K562 (cell line): ENCODE data around the gene RBMS3. TPM values are rescaled to one million over a fixed set of nuclear protein-coding genes. Genes with fewer than 3 reads are reported as not detected.

Experiments
- ATAC-seq: fragments of 200-7000 bp; cut with Tn5 transposase; 3 replicates; pipeline ENCODE4 v1.9.1; 2020; ENCODE audit warnings: moderate library complexity
- BruUV-seq: library from RNA; stranded (reverse); fragments of 400-500 nt; replicated peaks from 2 replicates; lab custom pipeline; 2021; lab: Mats Ljungman, UMichigan
- CTCF ChIA-PET: fragments of 300-600 bp; formaldehyde crosslinking; extraction: SDS; loops from one replicate; lab custom pipeline; 2021; ENCODE audit warnings: low intra/inter-chr PET ratio; lab: Yijun Ruan, JAX
- POLR2A ChIA-PET: fragments of 300-600, 350-650 bp; sonication (Branson Sonifier 250); formaldehyde crosslinking; extraction: SDS; loops from one replicate; lab custom pipeline; 2021; ENCODE audit warnings: antibody characterized with exemption, inconsistent platforms; lab: Yijun Ruan, JAX
- DNase-seq, 4 experiments: peaks; one replicate each; pipeline versions ENCODE4 v3.0.0 to v3.0.0-alpha.2; 2011 to 2018; ENCODE audit warnings: low spot score in 3 of 4, mixed read lengths in 3 of 4; ENCODE audit errors: extremely low read depth in 1 of 4
- FAIRE-seq: peaks from 2 replicates; lab custom pipeline; 2011; peaks lifted over from hg19 to GRCh38; lab: Jason Lieb, UNC
- H2AFZ ChIP-seq: 2 replicates; pipeline ENCODE4 v1.6.0; 2011; ENCODE audit warnings: low read depth, low read length, control low read depth, inconsistent platforms
- H3K27ac ChIP-seq: fragments of 200-600 bp; 3 replicates; pipeline ENCODE4 v1.8.0; 2011; ENCODE audit warnings: low read depth, mild to moderate bottlenecking, control low read depth, inconsistent platforms, low read length, moderate library complexity, mixed read lengths; ENCODE audit errors: extremely low read depth
- H3K27me3 ChIP-seq, 2 experiments: fragments of 300-600 bp in 1 of 2; 2 replicates in 1 of 2; 3 replicates in 1 of 2; pipeline versions ENCODE4 v1.6.0 to v1.8.0; 2011; ENCODE audit warnings: inconsistent platforms in 2 of 2, low read length in 2 of 2, mild to moderate bottlenecking in 1 of 2, mixed read lengths in 1 of 2, moderate library complexity in 1 of 2; ENCODE audit not compliant: control insufficient read depth in 2 of 2, insufficient read depth in 2 of 2
- H3K36me3 ChIP-seq: fragments of 300-600 bp; 3 replicates; pipeline ENCODE4 v1.8.0; 2011; ENCODE audit warnings: mild to moderate bottlenecking, low read length, inconsistent platforms; ENCODE audit not compliant: control insufficient read depth, insufficient read depth
- H3K4me1 ChIP-seq, 2 experiments: fragments of 200-600 bp in 1 of 2; replicated peaks in 1 of 2; 2 replicates in 1 of 2; 3 replicates in 1 of 2; pipeline versions ENCODE4 v1.5.1 to v1.8.0; 2011; ENCODE audit warnings: inconsistent platforms in 2 of 2, low read length in 2 of 2, mild to moderate bottlenecking in 1 of 2, mixed read lengths in 1 of 2, moderate library complexity in 1 of 2; ENCODE audit not compliant: control insufficient read depth in 2 of 2, insufficient read depth in 2 of 2
- H3K4me2 ChIP-seq: 2 replicates; pipeline ENCODE4 v1.6.1; 2011; ENCODE audit warnings: low read length, control low read depth, inconsistent platforms, mixed read lengths; ENCODE audit not compliant: insufficient read depth
- H3K4me3 ChIP-seq: fragments of 200-600 bp; sonication (generic), shearing (Covaris generic); 2 replicates; pipeline ENCODE4 v1.5.1; 2016; ENCODE audit warnings: control low read depth, inconsistent platforms
- H3K79me2 ChIP-seq: fragments of 200-600 bp; 3 replicates; pipeline ENCODE4 v1.8.0; 2011; ENCODE audit warnings: low read length, inconsistent platforms; ENCODE audit not compliant: control insufficient read depth, insufficient read depth
- H3K9ac ChIP-seq, 2 experiments: 2 replicates each; pipeline versions ENCODE4 v1.6.0 to v1.6.1; 2011; ENCODE audit warnings: low read depth in 2 of 2, low read length in 2 of 2, control low read depth in 1 of 2, inconsistent platforms in 1 of 2, mild to moderate bottlenecking in 1 of 2, mixed read lengths in 1 of 2; ENCODE audit not compliant: insufficient read depth in 1 of 2
- H3K9me1 ChIP-seq: one replicate; pipeline ENCODE4 v1.6.0; 2011; ENCODE audit warnings: inconsistent platforms, mild to moderate bottlenecking, low read length, moderate library complexity; ENCODE audit not compliant: control insufficient read depth, insufficient read depth
- H3K9me3 ChIP-seq: replicated peaks from 2 replicates; pipeline ENCODE4 v1.5.1; 2011; ENCODE audit warnings: low read depth, low read length, inconsistent platforms; ENCODE audit not compliant: control insufficient read depth, insufficient read depth
- H4K20me1 ChIP-seq: replicated peaks from 2 replicates; pipeline ENCODE4 v1.6.1; 2011; ENCODE audit warnings: low read length, inconsistent platforms, mixed read lengths; ENCODE audit not compliant: control insufficient read depth, insufficient read depth
- CHCHD3 ChIP-seq: fragments of 250-450 bp; sonication (Bioruptor Pico); IDR thresholded peaks from 2 replicates; pipeline ENCODE4 v2.1.2; 2022; ENCODE audit warnings: mild to moderate bottlenecking
- HOXB6 ChIP-seq: fragments of 250-450 bp; sonication (Bioruptor Pico); IDR thresholded peaks from 2 replicates; pipeline ENCODE4 v1.5.1; 2022; ENCODE audit warnings: mild to moderate bottlenecking, borderline replicate concordance
- MCM2 ChIP-seq: fragments of 450-650 bp; IDR thresholded peaks from 2 replicates; pipeline ENCODE4 v1.6.1; 2017; ENCODE audit warnings: low read depth, mild to moderate bottlenecking
- YY1 ChIP-seq, 3 experiments: IDR thresholded peaks; 2 replicates each; pipeline ENCODE4 v1.6.1; 2011; ENCODE audit warnings: low read length in 2 of 3, mild to moderate bottlenecking in 2 of 3, moderate library complexity in 2 of 3, borderline replicate concordance in 1 of 3, control low read depth in 1 of 3, low read depth in 1 of 3; ENCODE audit not compliant: insufficient read depth in 3 of 3, insufficient replicate concordance in 2 of 3, control insufficient read depth in 1 of 3, insufficient read length in 1 of 3; ENCODE audit errors: extremely low read depth in 1 of 3
- ZBTB17 ChIP-seq: fragments of 450-650 bp; formaldehyde crosslinking; IDR thresholded peaks from 2 replicates; pipeline ENCODE4 v1.4.0; 2020; ENCODE audit warnings: mild to moderate bottlenecking
- ZEB2 ChIP-seq: fragments of 450-650 bp; IDR thresholded peaks from 2 replicates; pipeline ENCODE4 v1.6.1; 2016
- ZNF354B ChIP-seq: fragments of 250-450 bp; sonication (Bioruptor Pico); IDR thresholded peaks from 2 replicates; pipeline ENCODE4 v1.4.0; 2020
- WGBS: fragments of 100-300 bp; shearing (Covaris generic); methylation state at CpG from one replicate; pipeline ENCODE4 v1.1.6; 2016; ENCODE audit warnings: low coverage, mixed read lengths; ENCODE audit not compliant: insufficient coverage; ENCODE audit errors: missing lambda C conversion rate; 5-methylcytosine and 5-hydroxymethylcytosine counted together
- in situ Hi-C: fragments of 300-500 bp; cut with MboI; formaldehyde crosslinking; loops from 4 replicates; pipeline ENCODE4 v1.15.0; 2018; ENCODE audit warnings: inconsistent platforms, mixed read lengths
- intact Hi-C: fragments of 100-400 bp; cut with micrococcal nuclease; formaldehyde crosslinking; loops from 2 replicates; pipeline ENCODE4 v1.14.2; 2022
- polyA plus RNA-seq, 8 experiments: library from polyadenylated mRNA; depleted of rRNA in 4 of 8; stranded (reverse) in 5 of 8; unstranded in 3 of 8; fragments of >200 nt; fragmentation: Nextera tagmentation in 2 of 8; fragmentation: Illumina TruSeq in 1 of 8; extraction: Ambion mirVana in 2 of 8; extraction: Trizol in 1 of 8; gene quantifications; 2 replicates each; pipeline versions ENCODE4 v1.2.1 to v1.2.3, GENCODE V29; 2011 to 2014; ENCODE audit warnings: inconsistent platforms in 1 of 8, missing spikeins in 1 of 8
- total RNA-seq, 7 experiments: library from RNA; depleted of rRNA in 6 of 7; stranded (reverse); fragments of >200 nt in 6 of 7; fragmentation: Illumina TruSeq in 2 of 7; extraction: Trizol in 2 of 7; gene quantifications; 2 replicates each; pipeline versions ENCODE4 v1.2.1 to v1.2.3, GENCODE V29; 2011 to 2021; ENCODE audit warnings: low replicate concordance in 1 of 7
- TF ChIP-seq, protein P1 (sequence below): sonication (generic); formaldehyde crosslinking; IDR thresholded peaks from 2 replicates; pipeline ENCODE4 v1.5.0; 2020; ENCODE audit warnings: missing genetic modification reagents

RBMS3 gene
- total and polyA plus RNA-seq, 9 of the 15 experiments (the other 6 are each of a cell fraction or from before 2014, with no cell fraction given), result 0.20 TPM; not detected in 8

DNA sequence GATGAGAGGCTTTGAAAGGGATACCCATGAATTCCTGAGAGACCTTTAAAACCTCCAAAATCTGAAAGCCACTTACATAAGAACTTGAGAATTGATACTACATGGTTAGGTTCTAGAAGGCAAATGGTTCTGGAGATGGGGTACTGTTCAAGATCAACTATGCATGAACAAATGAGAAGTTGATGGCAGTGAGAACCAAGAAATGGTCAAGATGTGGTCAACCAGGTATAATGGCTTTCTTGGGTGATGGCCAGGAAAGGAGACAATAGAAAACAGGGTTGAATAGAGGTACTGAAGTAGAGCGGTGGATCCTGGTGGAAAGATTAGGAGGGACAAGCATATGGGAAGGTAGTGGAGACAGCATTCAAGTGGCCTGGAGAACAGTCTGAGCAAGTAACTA is 200.4 kb downstream of the RBMS3 start:
- Histone ChIP-seq H3K4me1 (no peaks in the 10 kb centered on the region), H3K79me2 (no peaks in the 10 kb centered on the region), H3K9me3 (no peaks in the 10 kb centered on the region), H3K9ac (no peak overlapping the region), H3K4me3 (no peak overlapping the region), H3K27me3 (no peaks in the 10 kb centered on the region), H4K20me1 (no peaks in the 10 kb centered on the region), H3K4me2 (no peak overlapping the region), H2AFZ (no peak overlapping the region), H3K36me3 (no peaks in the 10 kb centered on the region), H3K9me1 (no peaks in the 10 kb centered on the region), H3K27ac (no peak overlapping the region)
- in situ Hi-C loops, result no loop called here
- WGBS, result 0% methylated on average over 1 of the region's 1 CpG
- FAIRE-seq, result no peak
- ChIA-PET CTCF (no interaction called here), POLR2A (no interaction called here)
- DNase-seq, result no peak
- ATAC-seq, result no peak
- BruUV-seq, result no TSS peak
- intact Hi-C loops, result no loop called here
- TF ChIP-seq, protein P1, sequence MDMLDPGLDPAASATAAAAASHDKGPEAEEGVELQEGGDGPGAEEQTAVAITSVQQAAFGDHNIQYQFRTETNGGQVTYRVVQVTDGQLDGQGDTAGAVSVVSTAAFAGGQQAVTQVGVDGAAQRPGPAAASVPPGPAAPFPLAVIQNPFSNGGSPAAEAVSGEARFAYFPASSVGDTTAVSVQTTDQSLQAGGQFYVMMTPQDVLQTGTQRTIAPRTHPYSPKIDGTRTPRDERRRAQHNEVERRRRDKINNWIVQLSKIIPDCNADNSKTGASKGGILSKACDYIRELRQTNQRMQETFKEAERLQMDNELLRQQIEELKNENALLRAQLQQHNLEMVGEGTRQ (CRISPR knock-in tag), result no peak
- TF ChIP-seq ZBTB17, result no peak
- no peak for TF ChIP-seq HOXB6 (CRISPR knock-in tag)
- no peak for TF ChIP-seq ZNF354B (CRISPR knock-in tag)
- TF ChIP-seq CHCHD3, result no peak
- no peak for TF ChIP-seq MCM2
- TF ChIP-seq ZEB2, result no peak
- no peak for TF ChIP-seq YY1 (IDR thresholded peaks at IDR 0.05; ENCODE audit: borderline replicate concordance in 1 of 3, control insufficient read depth in 1 of 3, extremely low read depth in 1 of 3, insufficient read depth in 3 of 3, insufficient read length in 1 of 3, insufficient replicate concordance in 2 of 3, low read depth in 1 of 3, low read length in 2 of 3)
